MM.1S (cell line): Measurements from ENCODE around the gene DDIT3.

ENCODE experiments used
- CTCF ChIP-seq: fragments of 300-600 bp; sonication (generic); IDR thresholded peaks from 2 replicates; pipeline ENCODE4 v1.5.1; 2016; ENCODE audit warnings: antibody characterized with exemption, low read length, mixed read lengths
- EZH2 ChIP-seq: fragments of 300-600 bp; sonication (generic); optimal IDR thresholded peaks from 2 replicates; pipeline ENCODE3; 2017; ENCODE audit warnings: low read depth, mild to moderate bottlenecking, antibody characterized with exemption, low read length, mixed read lengths

GRCh38 chr12:57523706-57524614 is 3.6 kb upstream of the DDIT3 start:
- no peak for TF ChIP-seq EZH2
- TF ChIP-seq CTCF = no peak
